ENCODE results near the gene KRTAP5-8.

GRCh38 chr11:71537537-71537936 is 288 bp upstream of the KRTAP5-8 start:
- TF ChIP-seq CTCF (IDR thresholded peaks at IDR 0.05) (no peak), POLR2A (IDR thresholded peaks at IDR 0.05) (no peak)

Measured in Peyer's patch (tissue), 4 donors.